A673 (cell line): ENCODE results near the gene LINC00237. TPM values are rescaled to one million over a fixed set of nuclear protein-coding genes. Genes with fewer than 3 reads are reported as not detected.

Experiments used
- BruUV-seq: library from RNA; stranded (reverse); fragments of 400-500 nt; replicated peaks from 2 replicates; lab custom pipeline; 2021; lab: Mats Ljungman, UMichigan
- CTCF ChIA-PET: fragments of 300-600 bp; sonication (Branson Sonifier 250); formaldehyde crosslinking; loops from one replicate; lab custom pipeline; 2022; ENCODE audit warnings: antibody characterized with exemption; lab: Charles Lee
- POLR2A ChIA-PET: fragments of 300-600 bp; sonication (Branson Sonifier 250); formaldehyde crosslinking; loops from one replicate; lab custom pipeline; 2022; ENCODE audit warnings: antibody characterized with exemption; ENCODE audit not compliant: low non-redundant PET; lab: Charles Lee
- DNase-seq: peaks from one replicate; pipeline ENCODE4 v3.0.0-alpha.2; 2015; ENCODE audit warnings: low spot score
- H3K27ac ChIP-seq: fragments of 200-600 bp; sonication (generic); 2 replicates; pipeline ENCODE4 v1.5.1; 2016; ENCODE audit warnings: mixed run types, low read depth, mild to moderate bottlenecking, mixed read lengths, antibody characterized with exemption, low read length; ENCODE audit not compliant: poor library complexity, severe bottlenecking
- H3K27me3 ChIP-seq: fragments of 200-600 bp; sonication (generic); replicated peaks from 2 replicates; pipeline ENCODE4 v1.6.1; 2017; ENCODE audit warnings: mixed run types, low read depth, mild to moderate bottlenecking, mixed read lengths, antibody characterized with exemption, low read length; ENCODE audit not compliant: insufficient read depth, poor library complexity
- H3K36me3 ChIP-seq: fragments of 200-600 bp; sonication (generic); 2 replicates; pipeline ENCODE4 v1.6.1; 2016; ENCODE audit warnings: mixed run types, mild to moderate bottlenecking, mixed read lengths, antibody characterized with exemption, low read length; ENCODE audit not compliant: insufficient read depth, poor library complexity, severe bottlenecking
- H3K4me1 ChIP-seq: fragments of 200-600 bp; sonication (generic); 2 replicates; pipeline ENCODE4 v1.6.1; 2017; ENCODE audit warnings: mixed run types, mild to moderate bottlenecking, mixed read lengths, antibody characterized with exemption, low read length; ENCODE audit not compliant: insufficient read depth, poor library complexity, severe bottlenecking
- H3K4me3 ChIP-seq: fragments of 200-600 bp; sonication (generic); 2 replicates; pipeline ENCODE4 v1.5.1; 2016; ENCODE audit warnings: low read depth, mixed run types, mild to moderate bottlenecking, mixed read lengths, low read length; ENCODE audit not compliant: poor library complexity, severe bottlenecking
- H3K9me3 ChIP-seq: fragments of 200-600 bp; sonication (generic); 2 replicates; pipeline ENCODE4 v1.6.1; 2016; ENCODE audit warnings: mixed run types, low read depth, mild to moderate bottlenecking, mixed read lengths, antibody characterized with exemption, low read length; ENCODE audit not compliant: poor library complexity, severe bottlenecking
- EZH2 ChIP-seq: fragments of 200-600 bp; sonication (generic); IDR thresholded peaks from 2 replicates; pipeline ENCODE4 v1.6.1; 2017; ENCODE audit warnings: borderline replicate concordance, low read depth, mild to moderate bottlenecking, mixed read lengths, antibody characterized with exemption, low read length; ENCODE audit not compliant: poor library complexity, severe bottlenecking
- intact Hi-C: fragments of 100-400 bp; cut with micrococcal nuclease; formaldehyde crosslinking; loops from one replicate; pipeline ENCODE4 v1.10.0; 2022; ENCODE audit not compliant: unreplicated experiment
- total RNA-seq: library from RNA; stranded (reverse); gene quantifications from 2 replicates; pipeline ENCODE4 v1.2.3, GENCODE V29; 2021
- TF ChIP-seq, protein P1 (sequence below): fragments of 300-800, 200-600 bp; sonication (generic); conservative IDR thresholded peaks from 2 replicates; pipeline ENCODE4 v1.5.1; 2017; ENCODE audit warnings: low read depth, mild to moderate bottlenecking, antibody characterized with exemption, low read length, moderate library complexity, mixed read lengths

The LINC00237 gene
- total RNA-seq, 1 experiment from 2014 or later: not detected

DNA sequence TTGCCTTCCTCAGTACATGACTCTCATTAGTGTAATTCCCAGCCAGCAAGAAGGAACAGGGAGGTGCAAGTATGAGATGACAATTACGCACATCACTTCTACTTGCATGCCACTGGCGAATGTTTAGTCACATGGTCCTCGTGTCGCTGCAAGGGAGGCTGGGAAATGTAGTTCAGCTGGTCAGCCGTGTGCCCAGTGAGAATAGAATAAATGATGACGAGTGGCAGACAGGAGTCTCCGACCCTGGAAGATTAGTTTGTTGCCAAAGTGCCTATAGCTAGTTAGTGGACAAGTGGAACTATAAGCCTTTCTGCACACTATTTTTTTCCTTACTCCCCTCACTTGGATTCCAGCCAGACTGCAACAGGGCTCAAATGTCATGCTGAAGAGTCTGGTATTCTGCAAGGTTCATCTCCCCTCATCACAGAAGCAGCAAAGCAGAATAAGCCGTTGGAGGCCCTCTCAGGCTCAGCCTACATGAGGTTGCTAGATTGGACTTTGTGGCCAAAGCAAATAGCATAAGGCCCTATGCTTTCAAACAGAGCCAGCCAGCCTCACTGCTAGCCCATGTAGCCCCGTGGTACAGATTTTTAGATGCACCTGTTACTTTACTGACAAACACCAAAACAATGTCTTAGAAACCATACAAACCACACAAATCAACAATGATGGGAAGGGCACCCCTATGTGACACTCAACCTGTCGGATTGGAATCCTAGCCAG is 9.7 kb downstream of the LINC00237 start:
- Histone ChIP-seq H3K27ac (no peak overlapping the region), H3K4me1 (peaks cover 17% of the 10 kb centered on the region), H3K27me3 (peaks cover 80% of the 10 kb centered on the region), H3K9me3 (no peaks in the 10 kb centered on the region), H3K4me3 (no peak overlapping the region), H3K36me3 (no peaks in the 10 kb centered on the region)
- POLR2A ChIA-PET: no interaction called here
- TF ChIP-seq, protein P1, sequence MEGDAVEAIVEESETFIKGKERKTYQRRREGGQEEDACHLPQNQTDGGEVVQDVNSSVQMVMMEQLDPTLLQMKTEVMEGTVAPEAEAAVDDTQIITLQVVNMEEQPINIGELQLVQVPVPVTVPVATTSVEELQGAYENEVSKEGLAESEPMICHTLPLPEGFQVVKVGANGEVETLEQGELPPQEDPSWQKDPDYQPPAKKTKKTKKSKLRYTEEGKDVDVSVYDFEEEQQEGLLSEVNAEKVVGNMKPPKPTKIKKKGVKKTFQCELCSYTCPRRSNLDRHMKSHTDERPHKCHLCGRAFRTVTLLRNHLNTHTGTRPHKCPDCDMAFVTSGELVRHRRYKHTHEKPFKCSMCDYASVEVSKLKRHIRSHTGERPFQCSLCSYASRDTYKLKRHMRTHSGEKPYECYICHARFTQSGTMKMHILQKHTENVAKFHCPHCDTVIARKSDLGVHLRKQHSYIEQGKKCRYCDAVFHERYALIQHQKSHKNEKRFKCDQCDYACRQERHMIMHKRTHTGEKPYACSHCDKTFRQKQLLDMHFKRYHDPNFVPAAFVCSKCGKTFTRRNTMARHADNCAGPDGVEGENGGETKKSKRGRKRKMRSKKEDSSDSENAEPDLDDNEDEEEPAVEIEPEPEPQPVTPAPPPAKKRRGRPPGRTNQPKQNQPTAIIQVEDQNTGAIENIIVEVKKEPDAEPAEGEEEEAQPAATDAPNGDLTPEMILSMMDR: no peak
- no peak for TF ChIP-seq EZH2
- CTCF ChIA-PET: no interaction called here
- DNase-seq: peak; percentile 53
- intact Hi-C loops: no loop called here
- BruUV-seq: no TSS peak

DNA sequence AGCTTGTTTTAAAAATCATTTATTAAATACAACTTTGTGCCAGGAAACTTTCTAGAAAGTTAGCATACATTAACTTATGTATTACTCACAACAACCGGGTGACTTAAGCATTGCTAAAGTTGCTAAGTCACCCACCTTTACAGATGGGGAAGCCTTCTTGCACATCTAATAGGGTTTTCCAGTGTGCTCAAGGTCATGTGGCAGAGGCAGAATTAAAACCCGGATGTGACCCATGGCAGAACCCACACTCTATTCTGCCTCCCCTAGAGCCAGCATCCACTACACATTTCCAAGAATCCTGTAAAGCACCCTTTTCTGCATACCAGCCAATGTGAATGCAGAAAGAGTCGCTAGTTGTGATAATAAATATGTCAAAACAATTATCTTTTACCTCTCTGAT is 13.4 kb downstream of the LINC00237 start:
- no TSS peak for BruUV-seq
- TF ChIP-seq EZH2: no peak
- TF ChIP-seq, protein P1: no peak
- H3K27ac ChIP-seq: no peak overlapping the region
- CTCF ChIA-PET: no interaction called here
- peaks cover 6% of the 10 kb centered on the region for H3K4me1 ChIP-seq
- POLR2A ChIA-PET: no interaction called here
- H3K36me3 ChIP-seq: no peaks in the 10 kb centered on the region
- DNase-seq: no peak
- H3K9me3 ChIP-seq: no peaks in the 10 kb centered on the region
- H3K27me3 ChIP-seq: peaks cover 80% of the 10 kb centered on the region
- no peak overlapping the region for H3K4me3 ChIP-seq
- intact Hi-C loops: no loop called here

- DNase-seq: no peak
- POLR2A ChIA-PET: no interaction called here
- intact Hi-C loops: no loop called here
- TF ChIP-seq, protein P1: no peak
- TF ChIP-seq EZH2: no peak
- H3K36me3 ChIP-seq: no peaks in the 10 kb centered on the region
- no TSS peak for BruUV-seq
- no peak overlapping the region for H3K4me3 ChIP-seq
- CTCF ChIA-PET: no interaction called here
- H3K9me3 ChIP-seq: no peaks in the 10 kb centered on the region
- H3K27me3 ChIP-seq: peaks cover 76% of the 10 kb centered on the region
- H3K27ac ChIP-seq: no peak overlapping the region
- peaks cover 6% of the 10 kb centered on the region for H3K4me1 ChIP-seq
Observed at GRCh38 chr20:21090721-21091120, 15.4 kb downstream of the LINC00237 start.
